ENCODE data around the gene RRP12.
"Not testable (repeated sequence)": the region's sequence is repeated elsewhere in the genome, so short reads cannot be mapped to it uniquely, and the experiment has no call there.

The RRP12 gene

DNA sequence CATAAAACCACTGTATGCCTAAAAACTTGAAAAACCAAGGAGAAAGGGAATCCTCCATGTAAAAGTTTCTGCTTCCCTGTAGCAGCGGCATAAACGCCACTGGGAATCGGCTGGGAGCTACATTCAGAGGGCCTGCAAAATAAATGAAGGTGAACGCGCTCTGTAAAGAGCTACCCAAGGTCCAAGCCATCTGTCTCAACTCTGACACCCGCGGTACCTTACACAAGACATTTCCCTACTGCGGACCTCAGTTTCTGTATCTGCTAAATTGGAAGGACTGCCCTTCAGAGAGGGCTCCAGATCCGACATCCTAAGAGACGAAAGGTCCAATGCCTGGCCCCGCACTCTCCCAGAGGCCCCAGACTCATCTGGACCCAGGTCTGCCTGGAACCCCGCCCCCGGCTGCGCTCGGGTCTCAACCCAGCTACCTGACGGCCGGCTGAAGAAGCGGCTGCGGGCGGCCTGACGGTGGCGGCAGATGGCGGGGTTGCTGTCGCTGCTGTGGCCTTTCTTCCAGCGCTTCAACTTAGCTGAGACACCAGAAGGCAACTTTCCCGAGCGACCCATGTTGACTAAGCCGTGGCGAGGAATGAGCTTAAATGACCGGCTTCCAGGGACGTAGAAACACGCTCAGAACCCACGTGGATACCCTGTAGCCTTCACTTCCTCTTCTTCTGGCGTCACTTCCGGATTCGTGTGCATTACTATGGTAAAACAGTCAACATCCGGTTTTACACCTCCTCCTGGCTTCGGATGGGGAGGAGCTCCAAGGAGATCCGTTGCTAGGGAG lies at the start of gene RRP12:
RRP12 (minus strand) TSS at position 676 of the 790 bp plus-strand sequence; CDS start at position 567, 109 bp downstream.
- Histone ChIP-seq H3K27ac (peak within 1 kb of the TSS; percentile 24 to 96 (median 74)), H3K4me3 (peak within 1 kb of the TSS; percentile 62 to 97 (median 85))

DNA sequence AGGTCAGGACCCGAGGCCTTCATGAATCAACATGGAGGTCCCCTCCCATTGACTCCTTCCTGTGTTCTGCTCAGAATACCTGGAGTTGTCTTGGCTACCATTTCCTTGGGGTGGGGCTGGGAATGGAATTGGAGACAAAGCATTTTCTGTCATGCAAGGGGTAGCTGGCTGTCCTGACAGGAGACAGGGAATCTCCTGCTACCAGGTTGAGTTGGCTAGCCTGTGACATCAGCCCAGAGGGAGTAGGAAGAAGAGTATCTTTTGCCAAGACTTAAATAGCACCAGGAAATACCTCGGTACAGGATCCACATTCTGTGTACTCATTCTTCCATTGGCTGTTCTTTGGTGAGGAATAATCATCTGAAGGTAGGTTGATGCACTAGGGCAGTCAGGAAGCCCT lies 49.7 kb upstream of the RRP12 start:
- no peak overlapping the region for H3K27ac ChIP-seq
- H3K4me3 ChIP-seq: no peak overlapping the region

DNA sequence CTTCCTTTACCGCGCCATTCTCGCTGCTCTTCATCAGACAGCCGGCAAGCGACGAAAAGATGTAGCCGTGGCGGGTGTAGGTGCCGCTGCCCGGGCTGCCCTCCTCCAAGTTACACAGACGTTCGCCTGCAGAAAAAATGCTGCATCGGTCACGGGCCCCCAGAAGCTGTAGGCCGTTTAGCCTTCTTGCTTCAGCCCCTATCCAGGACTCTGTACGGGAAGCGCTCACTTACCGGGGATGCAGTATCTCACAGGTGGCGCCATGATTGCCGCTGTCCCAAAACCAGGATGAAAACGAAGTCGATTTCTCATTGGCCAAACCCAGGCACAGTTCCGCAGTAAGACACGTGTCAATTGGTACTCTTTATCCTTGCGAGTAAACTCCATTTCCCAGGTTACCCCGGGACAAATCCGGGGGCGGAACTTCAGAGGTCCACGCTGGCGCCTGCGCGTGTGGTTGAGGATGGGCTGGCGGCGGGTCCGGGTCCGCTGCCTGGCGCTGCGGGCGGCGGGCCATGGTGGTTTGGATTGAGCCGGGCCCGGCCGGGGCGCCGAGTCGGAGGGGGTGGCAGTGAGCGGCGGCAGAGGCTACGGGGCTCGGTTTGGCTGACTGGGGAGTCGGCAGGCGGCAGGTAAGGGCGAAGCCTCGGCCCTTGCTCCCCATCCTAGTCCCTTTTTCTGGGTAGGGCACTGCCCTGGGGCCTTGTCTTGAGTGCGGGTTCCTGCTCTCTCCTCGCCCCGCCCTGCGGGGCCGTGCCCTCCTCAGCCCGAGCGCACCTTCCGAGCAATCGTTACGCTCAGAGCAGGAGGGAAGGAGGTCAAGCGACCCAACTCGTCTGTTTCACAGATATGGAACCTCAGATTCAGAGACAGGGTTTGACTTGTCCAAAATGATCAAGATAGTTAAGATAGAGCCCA lies 44.8 kb upstream of the RRP12 start, which contains the start of the genes EXOSC1 and ZDHHC16:
EXOSC1 (minus strand) TSS at position 285 of the 918 bp plus-strand sequence; CDS start at position 264, 21 bp downstream.
ZDHHC16 (plus strand) TSS at position 454 of the 918 bp plus-strand sequence. CDS start 5,501 bp downstream, outside the sequence.
- peak within 1 kb of the TSS; percentile 23 to 93 (median 79) for H3K27ac ChIP-seq
- H3K4me3 ChIP-seq: peak within 1 kb of the TSS; percentile 66 to 97 (median 87)

GRCh38 chr10:97445357-97445721 lies 44.2 kb upstream of the RRP12 start:
- Histone ChIP-seq H3K4me3 (peak overlapping the region; percentile 66 to 97 (median 87)), H3K27ac (peak overlapping the region in 20 of 21 experiments; percentile 21 to 93 (median 74))

DNA sequence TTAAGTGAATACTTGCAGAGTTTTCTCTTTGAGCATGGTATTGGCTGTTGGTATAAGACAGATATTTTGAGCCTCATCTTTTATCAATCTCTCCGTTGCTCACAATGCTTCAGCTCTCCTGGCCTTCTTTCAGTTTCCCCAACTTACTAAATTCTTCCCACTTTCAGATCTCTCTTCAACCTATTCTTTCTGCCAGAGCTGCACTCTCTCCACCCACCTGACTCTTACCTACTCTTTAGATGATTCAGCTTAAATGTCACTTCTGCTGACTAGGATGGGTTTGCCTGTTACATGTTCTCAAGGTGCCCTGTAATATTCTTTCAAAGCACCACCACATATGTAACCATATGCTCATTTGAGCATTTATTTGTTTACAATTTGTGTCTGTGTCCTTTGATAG lies 43.1 kb upstream of the RRP12 start:
- Histone ChIP-seq H3K4me3 (no peak overlapping the region), H3K27ac (no peak overlapping the region)

DNA sequence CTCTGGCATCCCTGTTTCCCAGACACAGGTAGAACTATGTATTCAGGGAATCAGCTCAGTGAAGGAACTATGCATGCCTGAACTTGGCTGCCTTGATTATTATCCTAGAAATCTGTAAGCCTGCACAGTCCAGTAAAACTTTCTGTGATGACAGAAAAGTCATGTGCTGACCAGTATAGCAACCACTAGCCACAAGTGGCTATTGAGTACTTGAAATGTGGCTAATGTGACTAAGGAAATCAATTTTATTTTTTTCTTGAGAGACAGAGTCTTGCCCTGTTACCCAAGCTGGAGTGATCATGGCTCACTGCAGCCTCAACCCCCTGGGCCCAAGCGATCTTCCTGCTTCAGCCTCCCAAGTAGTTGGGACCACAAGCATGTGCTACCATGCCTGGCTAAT lies 41.1 kb upstream of the RRP12 start:
- Histone ChIP-seq H3K27ac (no peak overlapping the region), H3K4me3 (no peak overlapping the region)

DNA sequence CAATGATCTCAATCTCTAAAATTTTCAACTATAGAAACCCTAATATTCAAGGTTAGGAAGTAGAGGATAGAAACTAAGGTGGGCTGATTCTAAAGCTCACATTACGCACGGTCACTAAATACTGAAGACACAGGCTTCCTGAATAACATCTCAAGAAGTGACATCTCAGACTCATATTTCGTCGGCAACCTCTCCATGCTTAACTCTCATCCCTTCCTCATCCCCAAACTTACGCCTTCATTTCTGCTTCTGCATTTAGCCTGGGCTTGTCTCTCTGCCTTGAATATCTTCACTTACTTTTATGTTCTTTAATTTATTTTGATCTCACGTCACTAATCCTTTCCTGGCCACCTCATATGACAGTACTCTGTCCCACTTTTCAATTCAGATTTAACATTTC lies 34.1 kb upstream of the RRP12 start:
- Histone ChIP-seq H3K4me3 (no peak overlapping the region), H3K27ac (no peak overlapping the region)

DNA sequence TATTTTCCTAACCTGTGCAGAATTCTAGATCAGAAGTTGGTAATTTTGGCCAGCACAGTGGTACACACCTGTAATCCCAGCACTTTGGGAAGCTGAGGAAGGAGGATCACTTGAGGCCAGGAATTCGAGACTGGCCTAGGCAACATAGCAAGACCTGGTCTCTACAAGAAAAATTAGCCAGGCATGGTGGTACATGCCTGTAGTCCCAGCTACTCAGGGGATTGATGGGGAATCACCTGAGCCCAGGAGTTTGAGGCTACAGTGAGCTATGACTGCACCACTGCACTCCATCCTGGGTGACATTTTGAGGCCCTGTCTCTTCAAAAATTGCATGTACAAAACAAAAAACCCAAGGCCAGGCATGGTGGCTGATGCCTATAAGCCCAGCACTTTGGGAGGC lies 33.4 kb upstream of the RRP12 start:
- H3K4me3 ChIP-seq: no peak overlapping the region
- H3K27ac ChIP-seq: no peak overlapping the region

DNA sequence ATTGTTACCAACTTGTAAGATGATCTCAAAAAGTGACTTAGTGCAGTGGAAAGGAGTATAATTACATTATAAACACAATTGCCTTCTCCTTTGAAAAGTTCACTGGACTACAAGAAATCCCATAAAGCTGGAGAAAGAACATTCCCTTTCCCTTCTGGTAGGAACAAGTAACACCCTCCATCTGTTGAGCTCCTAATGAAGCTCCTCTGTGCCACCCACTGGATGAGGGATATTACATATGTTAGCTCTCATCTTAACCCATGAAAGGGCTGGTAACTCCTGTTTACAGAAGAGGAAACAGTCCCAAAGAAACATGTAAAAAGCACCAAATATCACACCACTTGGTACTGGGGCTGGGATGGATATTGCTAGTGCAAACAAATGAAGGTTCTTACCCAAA lies 32.9 kb upstream of the RRP12 start:
- H3K27ac ChIP-seq: no peak overlapping the region

DNA sequence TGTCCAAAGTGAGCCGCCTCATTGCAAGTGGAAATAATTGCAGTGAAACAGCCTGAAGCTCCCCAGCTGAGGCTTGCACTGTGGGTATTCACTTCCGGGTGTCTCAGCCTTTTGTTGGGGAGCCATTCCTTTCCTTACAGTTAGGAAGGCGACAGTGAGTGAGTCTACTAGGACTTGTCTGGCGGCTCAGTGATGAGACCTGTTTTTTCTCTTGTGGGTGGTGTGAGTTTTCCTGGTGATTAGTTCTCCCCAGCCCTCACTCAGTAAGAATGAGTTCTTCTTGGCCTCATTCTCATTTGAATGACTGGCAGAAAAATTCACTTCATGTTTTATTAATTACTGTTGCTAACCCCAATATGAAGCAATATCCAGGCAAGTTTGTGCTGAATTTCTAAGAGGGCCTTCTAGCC lies 27.4 kb upstream of the RRP12 start:
- H3K4me3 ChIP-seq: peak overlapping the region in 6 of 7 experiments; percentile 5 to 94 (median 76)
- H3K27ac ChIP-seq: peak overlapping the region in 19 of 21 experiments; percentile 0 to 97 (median 93)

More for the DNA sequence above, 32.9 kb upstream of the RRP12 start:
- no peak overlapping the region for H3K4me3 ChIP-seq

GRCh38 chr10:97427571-97428179 lies 26.5 kb upstream of the RRP12 start:
- Histone ChIP-seq H3K27ac (peak overlapping the region in 20 of 21 experiments; percentile 64 to 97 (median 94)), H3K4me3 (peak overlapping the region; percentile 48 to 94 (median 73))

DNA sequence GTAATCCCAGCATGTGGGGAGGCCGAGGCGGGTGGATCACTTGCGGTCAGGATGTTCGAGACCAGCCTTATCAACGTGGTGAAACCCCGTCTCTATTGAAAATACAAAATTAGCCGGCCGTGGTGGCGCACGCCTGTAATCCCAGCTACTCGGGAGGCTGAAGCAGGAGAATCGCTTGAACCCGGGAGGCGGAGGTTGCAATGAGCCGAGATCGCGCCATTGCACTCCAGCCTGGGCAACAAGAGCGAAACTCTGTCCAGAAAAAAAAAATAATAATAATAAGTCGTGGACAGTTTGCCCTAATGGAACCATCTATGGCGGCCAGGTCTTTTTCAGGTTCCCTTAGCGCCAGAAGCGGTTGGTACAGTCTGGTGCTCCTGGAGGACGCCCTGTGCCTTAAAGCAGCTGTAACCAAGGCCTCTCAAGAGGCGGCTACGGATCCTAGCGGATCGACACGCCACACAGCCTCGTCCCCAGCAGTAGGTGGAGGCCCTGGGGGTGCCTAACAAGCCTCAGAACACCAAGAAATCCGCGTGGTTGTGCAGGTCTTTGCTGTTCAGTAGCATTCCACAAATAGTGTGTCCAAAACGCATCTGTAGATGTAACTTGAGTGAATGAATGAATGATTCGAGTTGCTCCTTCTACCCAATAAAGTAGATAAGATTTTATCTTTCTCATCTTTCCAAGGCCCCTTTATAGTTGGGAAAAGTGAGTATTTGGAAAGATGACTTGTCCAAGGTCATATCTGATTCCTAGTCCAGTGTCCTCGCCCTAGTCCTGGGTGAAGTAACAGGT lies 25.8 kb upstream of the RRP12 start:
- H3K27ac ChIP-seq: peak overlapping the region; percentile 50 to 97 (median 93)
- H3K4me3 ChIP-seq: peak overlapping the region; percentile 48 to 94 (median 73)

DNA sequence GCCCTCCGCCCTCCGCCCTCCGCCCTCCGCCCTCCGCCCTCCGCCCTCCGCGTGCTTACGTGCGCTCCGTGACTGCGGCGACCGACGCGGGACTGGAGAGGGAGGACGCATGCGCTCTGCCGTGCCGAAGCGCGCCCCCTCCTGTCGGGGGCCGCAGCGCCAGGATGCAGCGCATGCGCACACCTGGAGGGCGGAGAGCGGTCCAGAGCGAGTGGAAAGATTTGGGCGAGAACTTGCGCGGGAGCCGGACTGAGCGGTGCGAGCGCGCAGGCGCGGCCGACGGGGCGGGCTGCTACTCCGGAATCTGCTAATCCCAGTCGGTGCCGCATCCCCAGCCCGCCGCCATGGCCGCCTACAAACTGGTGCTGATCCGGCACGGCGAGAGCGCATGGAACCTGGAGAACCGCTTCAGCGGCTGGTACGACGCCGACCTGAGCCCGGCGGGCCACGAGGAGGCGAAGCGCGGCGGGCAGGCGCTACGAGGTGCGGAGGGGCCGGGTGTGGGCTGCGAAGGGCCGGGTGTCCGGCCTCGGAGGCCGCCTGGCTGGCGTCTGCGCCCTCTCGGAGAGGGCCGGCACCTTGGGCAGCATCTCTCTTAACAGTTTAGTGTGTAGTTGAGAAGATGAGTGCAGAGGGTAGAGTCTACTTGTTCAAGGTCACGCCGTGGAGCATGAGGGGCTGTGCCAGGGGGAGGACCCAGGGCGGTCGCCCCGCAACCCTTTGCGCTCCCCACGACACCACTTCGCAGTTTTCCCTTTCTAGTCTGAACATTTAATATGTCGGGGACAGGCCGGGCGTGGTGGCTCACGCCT lies 25.0 kb upstream of the RRP12 start, which contains the start of gene PGAM1:
PGAM1 (plus strand) TSS at position 228 of the 812 bp plus-strand sequence; CDS start at position 345, 117 bp downstream.
- Histone ChIP-seq H3K27ac (peak within 1 kb of the TSS; percentile 50 to 97 (median 93)), H3K4me3 (peak within 1 kb of the TSS; percentile 48 to 94 (median 73))

GRCh38 chr10:97423757-97424098 lies 22.6 kb upstream of the RRP12 start:
- peak overlapping the region in 16 of 21 experiments; percentile 17 to 94 (median 74) for H3K27ac ChIP-seq
- H3K4me3 ChIP-seq: not testable (repeated sequence)

GRCh38 chr10:97416565-97416964 lies 15.4 kb upstream of the RRP12 start:
- Histone ChIP-seq H3K4me3 (no peak overlapping the region), H3K27ac (peak overlapping the region in 2 of 21 experiments; percentile 17 to 38)

GRCh38 chr10:97412891-97413304 lies 11.8 kb upstream of the RRP12 start:
- Histone ChIP-seq H3K4me3 (no peak overlapping the region), H3K27ac (peak overlapping the region in 18 of 21 experiments; percentile 22 to 79 (median 67))

- peak overlapping the region in 1 of 21 experiments; percentile 35 for H3K27ac ChIP-seq
- no peak overlapping the region for H3K4me3 ChIP-seq
Measured at GRCh38 chr10:97411406-97411805, 10.3 kb upstream of the RRP12 start.

- Histone ChIP-seq H3K4me3 (no peak overlapping the region), H3K27ac (peak overlapping the region in 17 of 21 experiments; percentile 3 to 75 (median 55))
Measured at GRCh38 chr10:97408496-97408992, 7.4 kb upstream of the RRP12 start.
